EH (cell line): Measurements from ENCODE around the gene STRN3.
"Not testable (repeated sequence)": the region's sequence is repeated elsewhere in the genome, so short reads cannot be mapped to it uniquely, and the experiment has no call there.

Source experiments
- DNase-seq: peaks from one replicate; pipeline ENCODE4 v3.0.0-alpha.2; 2015; ENCODE audit warnings: low read depth

The STRN3 gene, protein sequence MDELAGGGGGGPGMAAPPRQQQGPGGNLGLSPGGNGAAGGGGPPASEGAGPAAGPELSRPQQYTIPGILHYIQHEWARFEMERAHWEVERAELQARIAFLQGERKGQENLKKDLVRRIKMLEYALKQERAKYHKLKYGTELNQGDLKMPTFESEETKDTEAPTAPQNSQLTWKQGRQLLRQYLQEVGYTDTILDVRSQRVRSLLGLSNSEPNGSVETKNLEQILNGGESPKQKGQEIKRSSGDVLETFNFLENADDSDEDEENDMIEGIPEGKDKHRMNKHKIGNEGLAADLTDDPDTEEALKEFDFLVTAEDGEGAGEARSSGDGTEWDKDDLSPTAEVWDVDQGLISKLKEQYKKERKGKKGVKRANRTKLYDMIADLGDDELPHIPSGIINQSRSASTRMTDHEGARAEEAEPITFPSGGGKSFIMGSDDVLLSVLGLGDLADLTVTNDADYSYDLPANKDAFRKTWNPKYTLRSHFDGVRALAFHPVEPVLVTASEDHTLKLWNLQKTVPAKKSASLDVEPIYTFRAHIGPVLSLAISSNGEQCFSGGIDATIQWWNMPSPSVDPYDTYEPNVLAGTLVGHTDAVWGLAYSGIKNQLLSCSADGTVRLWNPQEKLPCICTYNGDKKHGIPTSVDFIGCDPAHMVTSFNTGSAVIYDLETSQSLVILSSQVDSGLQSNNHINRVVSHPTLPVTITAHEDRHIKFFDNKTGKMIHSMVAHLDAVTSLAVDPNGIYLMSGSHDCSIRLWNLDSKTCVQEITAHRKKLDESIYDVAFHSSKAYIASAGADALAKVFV

DNA sequence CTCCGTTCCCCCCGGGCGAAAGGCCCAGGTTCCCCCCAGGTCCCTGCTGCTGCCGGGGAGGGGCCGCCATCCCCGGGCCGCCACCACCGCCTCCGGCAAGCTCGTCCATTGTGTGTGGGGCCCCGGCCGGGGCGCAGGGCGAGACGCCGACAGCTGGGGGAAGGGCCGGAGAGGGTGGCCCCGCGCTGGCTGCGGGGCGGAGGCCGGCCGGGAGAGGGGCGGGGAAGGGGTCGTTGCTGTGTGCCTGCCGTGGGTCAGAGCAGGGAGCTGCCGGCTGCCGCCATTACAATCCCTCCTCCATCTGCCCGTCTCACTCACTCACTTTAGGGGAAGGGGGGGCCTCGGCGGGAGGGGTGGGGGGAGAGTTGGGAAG lies at the start of gene STRN3:
STRN3 (minus strand) TSS at position 303 of the 373 bp plus-strand sequence; CDS start at position 109, 194 bp downstream.
- no peak for DNase-seq

DNA sequence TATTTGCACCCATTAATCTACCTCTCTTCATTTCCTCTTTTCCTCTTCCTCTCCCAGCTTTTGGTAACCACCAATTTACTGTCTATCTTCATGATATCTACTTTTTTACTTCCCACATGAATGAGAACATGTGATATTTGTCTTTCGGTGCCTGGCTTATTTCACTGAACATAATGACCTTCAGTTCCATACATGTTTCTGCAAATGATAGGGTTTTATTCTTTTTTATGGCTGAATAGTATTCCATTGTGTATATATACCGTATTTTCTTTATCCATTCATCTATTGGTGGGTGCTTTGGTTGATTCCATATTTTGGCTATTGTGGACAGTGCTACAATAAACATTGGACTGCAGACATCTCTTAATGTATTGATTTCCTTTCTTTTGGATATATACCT lies 49.0 kb upstream of the STRN3 start:
- no peak for DNase-seq

DNA sequence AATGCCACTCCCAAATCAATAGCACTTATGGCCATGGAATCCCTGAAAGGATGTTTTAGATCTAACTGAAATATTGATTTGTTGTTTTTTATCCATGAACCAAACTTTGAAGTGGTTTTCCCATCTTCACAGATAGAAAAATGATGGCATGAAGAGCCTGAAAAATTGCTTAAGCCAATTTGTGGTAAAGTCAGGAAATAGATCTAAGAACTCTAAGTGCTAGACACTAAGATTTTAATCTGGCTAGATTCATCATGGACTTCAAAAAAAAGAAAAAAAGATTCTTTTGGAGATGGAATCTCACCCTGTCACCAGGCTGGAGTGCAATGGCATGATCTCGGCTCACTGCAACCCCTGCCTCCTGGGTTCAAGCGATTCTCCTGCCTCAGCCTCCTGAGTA lies 45.0 kb upstream of the STRN3 start:
- DNase-seq, result peak; percentile 55

DNA sequence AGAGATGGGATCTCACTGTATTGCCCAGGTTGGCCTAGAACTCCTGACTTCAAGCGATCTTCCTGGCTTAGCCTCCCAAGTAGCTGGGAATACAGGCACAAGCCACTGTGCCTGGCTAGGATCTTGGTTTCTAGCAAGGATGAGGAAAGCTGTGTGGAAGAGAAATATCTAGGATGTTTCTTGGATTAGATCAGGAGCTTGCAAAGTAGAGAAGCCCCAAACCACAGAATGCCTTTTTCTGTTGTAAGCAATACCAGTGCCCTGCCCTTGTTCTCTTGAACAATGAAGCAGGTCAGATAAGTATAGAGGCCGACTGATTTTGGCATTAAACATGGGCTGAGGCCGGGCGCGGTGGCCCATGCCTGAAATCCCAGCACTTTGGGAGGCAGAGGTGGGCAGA lies 44.3 kb upstream of the STRN3 start:
- DNase-seq, result peak; percentile 95

DNA sequence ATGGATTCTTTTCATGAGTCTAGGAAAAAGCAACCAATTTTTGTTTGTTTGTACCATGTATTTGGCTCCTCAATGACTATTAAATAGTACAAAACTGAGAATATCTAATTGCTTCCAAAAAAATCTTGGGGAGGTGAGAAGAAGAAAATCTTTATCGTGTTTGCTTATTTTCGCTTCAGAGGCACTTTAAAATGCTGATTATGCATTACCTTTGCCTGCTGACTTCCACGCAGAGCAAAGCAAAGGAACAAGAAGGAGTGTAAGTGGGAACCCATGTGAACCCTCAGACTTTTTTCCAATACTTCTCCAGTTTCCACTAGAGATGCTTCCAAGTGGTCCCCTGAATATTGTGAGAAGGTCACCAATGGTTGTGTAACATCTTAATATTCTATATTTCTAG lies 43.2 kb upstream of the STRN3 start:
- no peak for DNase-seq

DNA sequence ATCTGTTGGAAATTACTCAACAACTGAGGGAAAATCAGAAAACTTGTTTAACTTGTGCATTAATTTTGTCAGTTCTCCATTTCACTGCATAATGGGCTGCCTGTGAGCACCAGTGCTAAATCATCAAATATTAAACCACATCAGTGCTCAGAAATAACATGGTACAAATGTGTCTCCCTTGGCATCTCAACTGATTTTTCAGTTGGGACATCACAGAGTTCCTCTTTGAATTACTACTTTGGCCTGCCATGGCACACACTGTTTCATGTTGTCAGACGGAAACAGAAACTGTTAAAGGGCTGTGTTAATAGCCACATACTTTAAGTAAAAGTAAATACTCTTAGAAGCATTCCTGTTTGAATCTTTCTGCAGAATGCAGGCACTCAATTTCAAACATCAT lies 42.1 kb upstream of the STRN3 start:
- no peak for DNase-seq

DNA sequence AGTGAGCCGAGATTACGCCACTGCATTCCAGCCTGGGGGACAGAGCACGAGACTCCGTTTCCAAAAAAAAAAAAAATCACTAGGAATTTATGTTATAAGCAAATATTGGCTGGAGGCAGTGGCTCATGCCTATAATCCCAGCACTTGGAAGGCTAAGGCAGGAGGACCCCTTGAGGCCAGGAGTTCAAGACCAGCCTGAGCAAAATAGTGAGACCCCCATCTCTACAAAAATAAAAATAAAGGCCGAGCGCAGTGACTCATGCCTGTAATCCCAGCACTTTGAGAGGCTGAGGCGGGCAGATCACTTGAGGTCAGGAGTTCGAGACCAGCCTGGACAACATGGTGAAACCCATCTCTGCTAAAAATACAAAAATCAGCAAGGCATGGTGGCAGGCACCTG lies 36.7 kb upstream of the STRN3 start:
- not testable (repeated sequence) for DNase-seq

DNA sequence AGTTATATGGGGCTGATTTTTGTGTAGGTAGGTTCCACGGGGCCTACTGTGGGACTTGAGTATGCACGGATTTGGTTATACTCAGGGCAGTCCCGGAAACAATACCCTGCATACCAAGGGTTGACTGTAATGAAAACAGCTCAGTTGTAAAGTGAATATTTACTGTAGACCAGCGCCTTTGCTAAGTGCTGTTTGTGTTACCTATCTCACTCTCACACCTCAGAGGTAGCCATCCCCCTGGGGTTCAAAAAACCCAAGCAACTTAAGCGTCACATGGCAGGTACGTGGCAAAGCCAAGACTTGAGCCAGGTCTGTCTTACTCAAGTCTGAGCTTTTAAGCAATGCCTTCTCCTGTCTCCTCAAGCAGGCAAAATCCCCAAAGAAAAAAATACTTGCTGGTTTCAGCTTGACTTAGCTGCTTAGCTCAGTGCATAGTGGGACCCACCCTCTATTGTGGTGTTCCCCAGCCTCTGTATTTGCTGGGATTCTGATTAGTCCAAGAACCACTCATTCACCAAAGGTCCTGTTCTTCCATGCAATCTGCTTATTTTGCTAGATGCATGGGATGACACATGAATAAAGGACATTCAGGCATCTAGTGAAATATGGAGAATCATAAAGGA lies 34.2 kb upstream of the STRN3 start:
- DNase-seq, result no peak

DNA sequence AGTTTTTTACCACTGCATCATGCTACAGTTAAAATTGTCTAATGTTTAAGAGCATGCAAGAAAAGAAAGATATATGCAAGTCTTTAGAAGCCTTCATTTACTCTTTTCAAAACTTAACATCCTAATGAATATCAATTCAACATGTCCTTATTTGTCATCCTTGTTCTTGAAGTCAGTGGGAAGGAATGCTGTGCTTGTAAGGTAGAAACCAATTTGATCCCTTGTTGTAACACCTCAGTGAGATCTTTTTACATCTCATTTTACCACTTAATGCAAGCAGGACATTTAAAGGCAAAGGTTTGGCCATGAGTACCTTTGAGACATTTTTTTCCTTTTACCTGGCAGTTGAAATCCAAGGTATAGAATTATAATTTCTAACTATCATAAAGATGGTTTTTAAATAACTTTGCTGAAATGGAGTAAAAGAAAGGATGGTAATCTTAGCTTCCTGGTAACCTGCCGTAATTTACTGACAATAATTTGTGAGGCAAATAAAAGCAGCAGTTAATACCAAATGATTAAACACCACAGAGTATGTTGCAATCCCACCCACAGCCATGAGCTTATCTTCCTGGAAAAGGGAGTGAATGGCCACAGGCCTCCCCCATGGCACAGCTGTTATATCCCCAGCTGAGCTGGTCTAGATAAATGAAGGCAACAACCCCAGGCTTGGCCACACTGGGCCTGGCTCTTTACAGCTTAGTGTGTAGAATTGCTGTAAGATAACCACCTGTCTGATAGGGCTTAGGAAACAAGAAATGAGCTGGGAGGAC lies 33.2 kb upstream of the STRN3 start:
- DNase-seq, result peak; percentile 73

DNA sequence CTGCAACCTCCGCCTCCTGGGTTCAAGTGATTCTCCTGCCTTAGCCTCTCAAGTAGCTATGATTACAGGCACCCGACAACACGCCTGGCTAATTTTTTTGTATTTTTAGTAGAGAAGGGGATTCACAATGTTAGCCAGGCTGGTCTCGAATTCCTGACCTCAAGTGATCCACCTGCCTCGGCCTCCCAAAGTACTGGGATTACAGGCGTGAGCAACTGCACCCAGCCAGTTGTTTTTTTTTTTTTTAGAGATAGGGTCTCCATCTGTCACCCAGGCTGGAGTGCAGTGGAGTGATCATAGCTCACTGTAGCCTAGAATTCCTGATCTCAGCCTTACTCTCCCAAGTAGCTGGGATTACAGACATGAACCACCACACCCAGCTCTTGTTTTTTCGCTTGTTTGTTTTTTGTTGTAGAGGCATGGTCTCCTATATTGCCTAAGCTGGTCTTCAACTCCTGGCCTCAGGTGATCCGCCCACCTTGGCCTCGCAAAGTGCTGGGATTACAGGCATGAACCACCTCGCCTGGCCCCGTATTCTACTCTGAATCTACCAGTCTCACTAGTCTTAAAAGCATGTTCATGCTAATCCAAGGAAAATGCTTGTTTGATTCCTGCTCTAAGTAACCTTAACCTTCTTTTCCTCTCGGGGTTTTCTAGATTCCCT lies 31.7 kb upstream of the STRN3 start:
- no peak for DNase-seq

DNA sequence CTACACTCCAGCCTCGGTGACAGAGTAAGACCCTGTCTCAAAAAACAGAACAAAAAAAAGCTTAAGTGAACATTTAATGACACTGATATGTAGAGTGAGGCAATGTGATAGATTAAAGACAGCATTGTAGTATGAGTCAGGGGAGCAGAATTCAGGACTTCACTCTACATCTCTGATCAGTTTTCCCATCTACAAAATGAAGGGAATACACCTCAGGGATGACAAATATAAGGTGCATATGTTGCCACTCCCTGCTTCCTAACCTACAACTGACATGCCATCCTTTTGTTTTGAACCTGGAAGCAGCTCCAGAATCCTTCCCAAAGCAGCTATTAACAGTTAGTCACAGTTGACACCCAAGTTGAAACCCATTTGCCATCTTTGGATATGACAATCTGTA lies 30.9 kb upstream of the STRN3 start:
- no peak for DNase-seq

DNA sequence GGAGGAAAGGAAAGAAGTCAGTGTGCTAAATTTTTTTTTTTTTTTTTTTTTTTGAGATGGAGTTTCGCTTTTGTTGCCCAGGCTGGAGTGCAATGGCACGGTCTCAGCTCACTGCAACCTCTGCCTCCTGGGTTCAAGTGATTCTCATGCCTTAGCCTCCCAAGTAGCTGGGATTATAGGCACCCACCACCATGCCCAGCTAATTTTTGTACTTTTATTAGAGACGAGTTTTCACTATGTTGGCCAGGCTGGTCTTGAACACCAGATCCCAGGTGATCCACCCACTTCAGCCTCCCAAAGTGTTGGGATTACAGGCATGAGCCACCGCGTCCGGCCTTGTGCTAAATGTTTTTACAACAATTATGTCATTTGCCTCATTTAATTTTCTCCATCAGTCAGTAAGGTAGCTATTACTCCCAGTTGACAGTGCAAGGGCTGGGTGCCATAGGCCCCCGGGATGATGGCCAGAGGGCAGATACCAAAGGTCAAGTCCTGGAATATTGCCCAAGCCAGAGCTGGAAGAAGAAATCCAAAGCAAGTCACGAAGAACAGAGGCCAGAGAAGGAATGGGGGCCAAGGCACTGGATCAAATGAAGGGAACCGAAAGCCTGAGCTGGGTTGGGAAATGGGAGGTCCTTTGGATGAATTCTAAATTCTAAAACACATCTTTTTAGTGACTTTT lies 26.9 kb upstream of the STRN3 start:
- not testable (repeated sequence) for DNase-seq

DNA sequence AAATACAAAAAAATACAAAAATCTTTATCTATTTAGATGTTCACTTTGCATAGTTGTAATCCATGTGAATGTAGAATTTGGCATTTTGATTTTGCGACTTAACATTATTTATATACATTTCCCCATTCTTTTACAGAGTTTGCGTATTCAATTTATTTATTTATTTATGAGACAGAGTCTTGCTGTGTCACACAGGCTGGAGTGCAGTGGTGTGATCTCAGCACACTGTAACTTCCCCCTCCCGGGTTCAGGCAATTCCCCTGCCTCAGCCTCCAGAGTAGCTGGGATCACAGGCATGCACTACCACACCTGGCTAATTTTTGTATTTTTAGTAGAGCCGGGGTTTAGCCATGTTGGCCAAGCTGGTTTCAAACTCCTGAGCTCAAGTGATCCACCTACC lies 25.3 kb upstream of the STRN3 start:
- DNase-seq, result no peak

DNA sequence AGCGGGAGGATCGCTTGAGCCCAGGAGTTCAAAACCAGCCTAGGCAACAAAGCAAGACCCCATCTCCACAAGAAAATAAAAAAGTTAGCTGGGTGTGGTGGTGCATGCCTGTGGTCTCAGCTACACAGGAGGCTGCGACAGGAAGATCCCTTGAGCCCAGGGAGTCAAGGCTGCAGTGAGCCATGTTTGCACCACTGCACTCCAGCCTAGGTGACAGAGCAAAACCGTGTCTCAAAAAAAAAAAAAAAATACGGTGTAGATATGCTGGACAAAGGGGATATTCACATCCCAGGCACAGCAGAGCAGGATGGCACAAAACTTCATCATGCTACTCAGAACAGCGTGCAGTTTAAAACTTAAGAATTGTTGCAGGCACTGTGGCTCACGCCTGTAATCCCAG lies 24.8 kb upstream of the STRN3 start:
- DNase-seq, result no peak

DNA sequence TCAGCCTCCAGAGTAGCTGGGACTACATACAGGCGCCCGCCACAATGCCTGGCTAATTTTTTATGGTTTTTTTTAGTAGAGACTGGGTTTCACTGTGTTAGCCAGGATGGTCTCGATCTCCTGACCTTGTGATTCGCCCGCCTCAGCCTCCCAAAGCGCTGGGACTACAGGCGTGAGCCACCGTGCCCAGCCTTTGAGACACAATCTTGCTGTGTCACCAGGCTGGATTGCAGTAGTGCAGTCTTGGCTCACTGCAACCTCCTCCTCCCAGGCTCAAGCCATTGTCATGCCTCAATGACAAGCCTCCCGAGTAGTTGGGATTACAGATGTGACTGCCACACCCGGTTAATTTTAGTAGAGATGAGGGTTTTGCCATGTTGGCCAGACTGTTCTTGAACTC lies 21.3 kb upstream of the STRN3 start:
- DNase-seq, result no peak

DNA sequence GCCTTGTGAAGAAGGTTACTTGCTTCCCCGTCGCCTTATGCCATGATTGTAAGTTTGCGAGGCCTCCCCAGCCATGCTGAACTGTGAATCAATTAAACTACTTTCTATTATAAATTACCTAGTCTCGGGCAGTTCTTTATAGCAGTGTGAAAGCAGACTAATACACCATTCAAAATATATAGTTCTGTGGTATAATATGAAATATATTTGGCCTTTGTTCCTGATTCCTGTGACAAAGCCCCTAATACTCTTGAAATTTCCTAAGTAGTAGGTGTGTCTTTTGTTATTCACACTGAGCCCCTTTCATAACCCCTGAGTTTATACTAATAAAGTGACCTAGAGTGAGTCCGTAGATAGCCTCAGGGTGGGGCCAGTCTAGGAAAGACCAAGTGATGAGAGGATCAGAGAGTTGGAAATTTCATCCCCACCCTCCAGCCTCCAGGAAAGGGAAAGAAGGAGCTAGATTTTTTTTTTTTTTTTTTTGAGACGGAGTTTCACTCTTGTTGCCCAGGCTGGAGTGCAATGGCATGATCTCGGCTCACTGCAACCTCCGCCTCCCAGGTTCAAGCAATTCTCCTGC lies 19.4 kb upstream of the STRN3 start:
- no peak for DNase-seq

DNA sequence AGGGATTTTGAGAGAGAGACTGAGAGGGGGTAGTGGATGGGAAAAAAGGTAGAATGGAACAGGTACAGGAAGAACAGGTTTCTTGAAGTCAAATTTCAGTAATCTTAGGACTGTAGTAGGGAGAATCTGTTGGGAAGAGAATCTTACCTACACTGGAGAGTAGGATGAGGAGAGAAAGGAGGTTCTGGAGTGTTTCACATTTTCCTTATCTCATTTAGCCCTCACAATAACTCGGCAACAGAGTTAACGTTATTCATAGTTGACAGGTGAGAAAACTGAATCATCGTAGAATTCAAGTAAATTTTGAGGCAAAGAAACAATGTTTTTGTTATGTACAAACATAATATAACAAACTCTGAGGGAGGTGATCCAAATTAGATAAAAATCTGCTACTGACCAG lies 17.2 kb upstream of the STRN3 start:
- no peak for DNase-seq

DNA sequence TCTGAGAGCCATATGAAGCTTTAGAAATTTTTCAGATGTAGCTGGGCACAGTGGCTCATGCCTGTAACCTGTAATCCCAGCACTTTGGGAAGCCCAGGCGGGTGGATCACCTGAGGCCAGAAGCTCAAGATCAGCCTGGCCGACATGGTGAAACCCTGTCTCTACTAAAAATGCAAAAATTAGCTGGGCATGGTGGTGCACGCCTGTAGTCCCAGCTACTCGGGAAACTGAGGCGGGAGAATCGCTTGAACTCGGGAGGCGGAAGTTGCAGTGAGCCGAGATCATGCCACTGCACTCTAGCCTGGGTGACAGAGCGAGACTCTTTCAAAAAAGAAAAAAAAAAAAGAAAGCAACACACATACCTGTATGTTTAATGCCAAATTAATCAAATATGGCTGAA lies 16.7 kb upstream of the STRN3 start:
- not testable (repeated sequence) for DNase-seq

DNA sequence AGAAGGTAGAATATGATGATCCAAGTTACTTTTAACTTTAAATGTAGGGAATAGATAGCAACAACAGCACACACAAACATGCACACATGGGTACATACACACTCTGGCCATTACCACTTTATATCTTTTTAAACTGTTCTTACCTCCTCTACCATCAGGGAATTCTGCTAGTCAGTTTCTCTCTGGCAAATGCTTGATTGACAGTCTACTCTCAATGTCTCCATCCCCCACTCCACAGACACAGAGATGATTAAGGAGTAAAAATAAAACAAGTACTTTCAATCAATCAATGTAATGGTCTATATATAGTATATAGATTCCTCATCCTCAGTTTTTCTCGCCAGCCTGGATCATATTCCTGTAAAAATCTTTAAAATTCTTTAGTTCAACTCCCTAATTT lies 16.1 kb upstream of the STRN3 start:
- DNase-seq, result no peak

DNA sequence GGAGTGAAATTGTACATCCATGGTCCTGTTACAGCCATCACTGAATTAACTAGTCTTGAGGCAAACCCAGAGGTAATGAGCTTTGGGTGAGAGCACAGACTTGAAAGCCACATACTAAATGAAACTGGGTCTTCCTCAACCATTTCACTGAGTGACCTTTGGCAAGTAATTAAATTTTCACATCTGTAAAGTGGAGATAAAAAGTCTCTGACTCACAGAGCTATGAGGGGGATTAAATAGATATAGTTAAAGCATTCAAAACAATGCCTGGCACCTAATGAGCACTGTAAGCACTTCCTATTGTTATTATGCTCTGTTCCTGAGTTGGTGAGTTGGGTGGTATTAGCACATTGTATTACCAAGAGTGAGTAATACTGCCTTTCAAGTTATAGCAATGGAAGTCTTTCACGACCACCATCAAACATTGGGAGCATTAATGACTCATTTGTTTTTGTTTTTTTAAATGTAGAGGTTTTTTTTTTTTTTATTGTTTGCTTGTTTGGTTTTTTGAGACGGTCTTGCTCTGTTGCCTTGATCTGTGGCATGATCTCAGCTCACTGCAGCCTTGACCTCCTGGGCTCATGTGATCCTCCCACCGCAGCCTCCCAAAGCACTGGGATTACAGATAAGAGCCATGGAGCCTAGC lies 12.5 kb upstream of the STRN3 start:
- no peak for DNase-seq
